ENCODE data around the gene ZDHHC8.

Gene ZDHHC8

DNA sequence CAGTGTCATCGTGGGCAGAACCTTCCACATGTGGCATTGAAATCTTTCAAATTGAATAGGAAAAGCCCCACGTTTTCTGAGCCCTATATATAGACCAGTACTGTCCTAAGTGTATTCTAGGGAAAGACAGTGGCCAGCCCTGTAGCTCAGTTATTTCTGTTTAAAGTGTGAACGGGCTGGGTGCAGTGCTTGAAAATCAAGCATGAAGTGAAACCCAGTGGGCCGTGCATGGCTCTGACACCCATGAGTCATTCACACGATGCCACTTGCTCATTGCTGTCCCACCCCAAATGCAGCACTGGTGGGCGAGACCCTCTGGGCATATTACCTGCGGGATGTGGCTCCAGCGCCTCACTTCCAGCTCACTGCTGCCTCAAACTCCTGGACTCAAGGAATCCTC, 49.0 kb downstream of the ZDHHC8 start:
- DNase-seq (ENCODE audit: low read depth in 2 of 2) = no peak

DNA sequence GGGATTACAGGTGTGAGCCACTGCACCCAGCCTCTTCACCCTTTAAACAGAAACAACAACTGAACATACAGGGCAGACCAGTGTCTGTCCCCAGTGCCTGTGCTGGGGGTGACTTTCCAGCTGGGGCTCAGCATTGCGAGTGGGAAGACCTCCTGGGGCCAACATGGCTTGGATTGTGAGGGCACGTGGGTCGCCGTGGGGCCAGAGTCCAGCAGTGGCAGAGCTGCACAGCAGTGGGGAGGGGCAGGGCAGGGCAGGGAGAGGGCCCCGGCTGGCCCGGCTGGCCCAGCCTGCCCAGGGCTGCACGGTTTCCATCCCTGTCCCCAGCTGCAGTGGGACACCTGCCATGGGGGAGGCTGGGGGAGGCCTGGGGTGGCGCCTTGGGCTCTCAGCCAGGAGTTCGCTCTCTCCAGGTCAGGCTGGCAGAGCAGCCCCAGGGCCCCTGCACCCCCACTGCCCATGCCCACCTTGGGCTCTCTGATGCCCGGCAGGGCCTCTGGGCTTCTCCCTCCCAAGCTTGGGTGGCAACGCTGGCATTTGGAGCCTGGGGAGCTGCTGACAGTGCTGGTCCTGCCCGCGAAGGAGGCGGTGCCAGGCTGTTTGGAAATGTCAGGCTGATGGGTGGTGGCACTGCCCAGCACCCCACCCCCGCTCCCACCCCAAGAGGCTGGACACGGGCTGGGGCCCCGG, 49.7 kb downstream of the ZDHHC8 start:
- DNase-seq (ENCODE audit: low read depth in 2 of 2) = no peak

DNA sequence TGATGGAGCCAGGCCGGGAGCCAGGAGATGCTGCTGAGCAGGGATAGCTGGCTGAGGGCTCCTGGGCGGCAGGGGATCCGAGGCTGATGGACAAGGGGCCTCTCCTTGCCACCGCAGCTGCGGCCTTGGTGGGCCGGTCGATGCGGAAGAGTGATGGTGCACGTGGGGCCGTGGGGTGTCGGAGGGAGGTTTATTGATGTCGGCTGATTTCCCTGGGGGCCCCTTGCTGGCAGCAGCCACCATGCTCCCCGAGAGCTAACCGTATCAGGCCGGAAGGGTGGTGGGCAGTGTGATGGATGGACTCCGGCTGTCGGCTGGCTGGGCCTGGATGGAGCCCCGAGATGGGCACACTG, 50.3 kb downstream of the ZDHHC8 start:
- no peak for DNase-seq (ENCODE audit: low read depth in 2 of 2)

DNA sequence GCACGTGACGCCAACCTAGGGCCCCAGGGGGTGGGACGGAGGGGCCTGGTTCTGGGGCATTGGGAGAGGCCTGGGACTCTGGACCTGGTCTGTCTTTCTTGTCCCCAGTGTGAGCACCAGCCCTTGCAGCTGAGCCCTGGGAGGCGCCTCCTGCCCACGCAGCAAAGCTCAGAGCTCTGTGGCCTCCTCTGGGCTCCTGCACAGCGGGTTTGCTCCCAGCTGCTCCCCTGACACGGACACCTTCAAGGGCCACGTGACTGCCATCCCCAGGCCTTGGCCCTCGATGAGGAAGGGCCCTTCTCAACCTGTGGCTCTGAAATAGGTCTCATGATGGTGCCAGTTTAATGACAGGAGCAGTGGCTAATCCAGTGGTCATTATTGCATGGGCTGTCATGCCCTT, 50.8 kb downstream of the ZDHHC8 start:
- no peak for DNase-seq (ENCODE audit: low read depth in 2 of 2)

DNA sequence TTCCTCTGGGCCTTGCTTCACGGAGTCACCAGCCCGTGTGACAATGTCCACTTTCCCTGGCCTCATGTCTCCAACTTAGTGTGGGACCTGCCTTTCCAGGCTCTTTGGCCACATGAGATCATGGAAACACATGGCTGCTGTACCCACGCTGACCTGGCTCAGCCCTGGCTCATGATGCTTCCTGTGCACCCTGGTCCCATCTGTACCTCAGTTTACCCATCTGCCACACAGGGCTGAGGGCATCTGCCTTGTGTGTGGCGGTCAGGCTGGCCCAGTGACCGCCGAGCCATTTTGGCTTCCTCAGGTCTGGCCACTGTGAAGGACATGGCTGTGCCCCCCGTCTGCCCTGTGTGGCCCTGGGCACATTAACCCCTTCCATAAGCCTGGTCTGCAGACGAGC, 51.5 kb downstream of the ZDHHC8 start:
- no peak for DNase-seq (ENCODE audit: low read depth in 2 of 2)

DNA sequence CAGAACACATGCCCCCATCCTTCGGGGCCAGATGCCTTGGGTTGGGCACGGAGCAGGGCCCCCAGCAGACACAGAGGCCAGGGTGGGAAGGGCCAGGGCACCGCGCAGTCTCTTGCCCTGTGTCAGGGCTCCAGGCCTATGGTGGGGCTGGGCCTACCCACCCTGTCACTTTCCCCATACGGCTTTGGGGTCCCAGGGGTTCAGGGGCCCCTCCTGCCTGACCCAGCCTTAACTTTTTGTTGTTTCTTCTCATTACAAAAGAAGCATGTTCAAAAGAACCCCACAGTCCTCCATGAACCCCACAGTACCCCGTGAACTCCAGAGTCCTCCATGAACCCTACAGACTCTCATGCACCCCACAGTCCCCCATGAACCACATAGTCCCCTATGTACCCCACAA, 52.2 kb downstream of the ZDHHC8 start:
- no peak for DNase-seq (ENCODE audit: low read depth in 2 of 2)

DNA sequence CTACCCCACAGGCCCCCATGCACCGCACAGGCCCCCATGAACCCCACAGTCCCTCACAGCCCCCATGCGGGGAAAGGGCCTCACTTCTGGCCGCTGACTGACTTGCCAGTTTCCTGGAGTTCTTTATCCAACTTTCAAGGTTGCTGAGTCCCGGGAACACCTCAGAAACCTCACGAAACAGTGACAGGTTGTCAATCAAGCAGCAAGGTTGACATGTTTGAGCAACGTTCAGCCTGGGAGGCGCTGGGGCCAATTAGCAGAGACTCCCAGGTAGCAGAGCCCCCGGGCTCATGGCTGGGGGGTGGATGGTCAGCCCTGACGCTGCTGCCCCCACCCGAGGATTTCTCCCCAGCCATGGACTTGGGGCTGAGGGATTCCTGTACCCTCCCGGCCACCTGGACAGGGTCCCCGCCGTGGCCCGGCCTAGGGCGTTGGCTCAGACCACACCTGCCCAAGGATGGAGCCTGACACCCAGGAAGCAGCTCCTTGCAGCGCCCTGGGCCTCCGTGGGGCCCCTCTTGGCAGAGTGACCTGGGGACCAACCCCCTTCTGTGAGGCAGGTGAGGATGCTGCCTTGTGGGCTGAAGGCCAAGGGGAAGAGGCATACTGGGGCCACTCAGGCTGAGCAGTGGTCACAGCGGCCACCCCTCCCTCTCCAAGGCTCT, 53.0 kb downstream of the ZDHHC8 start:
- DNase-seq (ENCODE audit: low read depth in 2 of 2) = no peak

DNA sequence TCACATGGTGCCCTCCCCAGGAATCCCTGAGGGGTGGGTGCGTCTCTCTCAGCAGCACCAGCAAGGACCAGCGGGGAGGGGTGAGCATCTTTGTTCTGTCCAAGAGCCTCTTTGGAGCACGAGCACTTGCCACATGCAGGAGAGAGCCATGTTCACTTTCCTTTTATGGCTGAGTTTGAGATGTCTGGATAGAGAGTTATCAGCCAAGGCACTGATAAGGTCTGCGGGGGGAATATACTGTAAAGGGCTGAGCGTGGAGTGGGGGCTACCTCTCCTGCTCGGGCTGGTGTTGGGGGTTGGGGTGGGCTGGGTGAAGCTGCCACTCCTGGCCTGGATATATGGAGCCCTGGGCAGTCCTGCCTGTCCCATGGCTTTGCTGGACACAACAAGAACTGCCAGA, 54.1 kb downstream of the ZDHHC8 start:
- no peak for DNase-seq (ENCODE audit: low read depth in 2 of 2)

DNA sequence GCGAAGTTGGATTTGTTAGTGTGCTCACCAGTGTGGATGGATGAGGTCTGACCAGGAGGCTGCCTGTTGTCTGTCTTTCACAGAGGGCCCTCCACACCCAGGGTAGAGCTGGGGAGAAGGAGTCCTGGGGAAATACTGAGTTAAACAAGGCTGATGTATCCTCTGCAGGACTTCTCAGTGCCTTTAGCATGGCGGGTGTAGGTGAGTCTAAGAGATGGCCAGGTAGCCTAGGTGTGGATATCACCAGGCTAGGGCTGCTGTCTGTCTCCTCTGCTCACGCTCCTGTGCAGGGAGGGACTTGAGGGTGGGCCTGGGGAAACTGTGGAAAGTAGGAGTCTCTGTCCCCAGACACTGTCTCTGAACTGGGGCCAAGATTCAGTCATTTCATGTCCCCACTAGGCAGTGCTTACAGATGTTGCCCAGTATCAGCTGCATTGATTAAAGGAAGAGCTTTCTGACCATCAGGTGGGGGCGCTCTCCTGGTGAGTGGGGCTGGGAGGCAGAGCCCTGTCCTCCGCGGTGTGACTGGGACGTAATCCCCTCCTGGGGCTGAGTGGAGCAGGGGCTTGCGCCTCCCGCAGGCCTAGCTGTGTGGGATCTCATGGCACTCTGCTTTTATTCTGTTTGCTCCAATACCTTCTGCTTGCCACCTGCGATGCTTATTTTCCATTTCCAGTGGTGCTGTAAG, 54.7 kb downstream of the ZDHHC8 start:
- DNase-seq (ENCODE audit: low read depth in 2 of 2) = no peak

DNA sequence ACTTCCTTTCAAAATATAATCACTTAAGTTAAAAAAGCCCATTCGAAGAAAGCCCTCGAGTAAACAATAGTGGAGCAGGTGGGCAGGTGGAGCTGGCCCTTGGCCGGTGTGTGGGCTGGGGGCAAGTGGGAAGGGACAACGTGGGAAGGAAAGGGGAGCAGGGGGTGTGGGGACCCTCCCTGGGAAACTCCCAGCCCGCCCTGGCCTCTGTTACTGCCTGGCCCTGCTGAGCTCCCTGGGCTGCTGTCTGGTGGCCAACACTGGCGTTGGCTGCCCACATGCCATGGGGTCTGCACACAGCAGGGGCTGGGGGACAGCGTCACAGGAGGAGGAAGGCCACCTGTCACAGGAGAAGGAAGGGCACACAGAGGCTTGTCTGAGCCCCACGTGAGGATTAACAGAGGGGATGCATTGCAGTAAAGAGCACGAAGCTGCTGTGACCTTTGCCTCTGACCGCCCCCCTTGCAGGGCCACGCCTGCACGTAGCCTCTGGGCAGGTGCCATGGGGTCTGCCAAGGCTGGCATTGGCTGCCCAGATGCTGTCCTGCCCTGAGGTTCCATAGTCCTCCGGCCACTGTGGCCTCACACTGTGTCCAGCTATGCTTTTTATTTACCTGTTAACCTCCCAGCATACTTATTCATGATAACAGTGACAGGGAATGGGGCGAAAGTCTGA, 55.4 kb downstream of the ZDHHC8 start:
- DNase-seq (ENCODE audit: low read depth in 2 of 2) = no peak

DNA sequence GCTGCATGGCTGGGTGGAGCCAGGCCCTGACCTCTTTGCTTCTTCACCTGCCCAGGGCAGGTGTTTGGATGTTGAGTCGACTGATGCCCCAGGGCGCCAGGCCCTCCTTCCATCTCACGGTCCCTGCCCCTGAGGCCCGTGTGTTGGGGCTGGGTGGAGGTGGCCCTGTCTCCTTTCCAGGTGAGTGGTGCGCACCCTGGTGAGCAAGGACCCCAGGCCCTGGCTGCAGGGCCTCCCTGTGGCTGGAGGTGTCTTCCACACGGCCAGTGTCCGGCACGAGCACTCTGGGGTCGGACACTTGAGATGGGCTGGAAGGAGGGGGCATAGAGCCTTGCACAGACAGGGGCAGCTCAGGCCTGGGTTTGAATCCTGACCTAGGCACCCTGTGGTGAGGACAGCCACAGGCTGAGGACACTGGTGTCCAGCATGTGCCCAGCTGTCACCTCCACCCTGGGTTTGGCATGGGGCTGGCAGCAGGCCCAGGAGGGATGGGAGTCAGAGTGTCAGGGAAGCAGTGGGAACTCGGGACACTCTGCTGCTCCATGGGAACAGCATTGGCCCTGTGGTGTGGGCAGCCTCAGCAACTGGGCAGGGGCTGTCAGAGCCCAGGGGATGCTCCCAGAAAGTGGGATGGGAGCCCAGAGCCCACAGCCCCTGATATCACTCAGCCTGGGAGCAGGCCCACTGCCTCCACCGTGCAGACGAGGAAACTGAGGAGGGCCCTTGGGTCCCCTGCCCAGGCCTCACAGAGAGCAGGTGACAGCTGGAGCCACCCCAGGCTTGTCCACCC, 56.4 kb downstream of the ZDHHC8 start:
- no peak for DNase-seq (ENCODE audit: low read depth in 2 of 2)

DNA sequence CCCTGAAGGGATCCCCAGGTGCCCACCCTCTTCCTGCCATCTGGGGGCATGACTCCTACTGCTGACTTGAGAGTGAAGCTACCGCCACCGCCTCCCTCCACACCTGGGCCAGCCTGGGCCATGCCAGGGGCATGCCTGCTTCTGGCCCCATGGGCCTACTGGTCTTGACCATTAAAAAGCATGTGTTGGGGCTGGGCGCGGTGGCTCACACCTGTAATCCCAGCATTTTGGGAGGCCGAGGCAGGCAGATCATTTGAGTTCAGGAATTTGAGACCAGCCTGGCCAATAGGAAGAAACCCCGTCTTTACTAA, 56.9 kb downstream of the ZDHHC8 start:
- no peak for DNase-seq (ENCODE audit: low read depth in 2 of 2)

DNA sequence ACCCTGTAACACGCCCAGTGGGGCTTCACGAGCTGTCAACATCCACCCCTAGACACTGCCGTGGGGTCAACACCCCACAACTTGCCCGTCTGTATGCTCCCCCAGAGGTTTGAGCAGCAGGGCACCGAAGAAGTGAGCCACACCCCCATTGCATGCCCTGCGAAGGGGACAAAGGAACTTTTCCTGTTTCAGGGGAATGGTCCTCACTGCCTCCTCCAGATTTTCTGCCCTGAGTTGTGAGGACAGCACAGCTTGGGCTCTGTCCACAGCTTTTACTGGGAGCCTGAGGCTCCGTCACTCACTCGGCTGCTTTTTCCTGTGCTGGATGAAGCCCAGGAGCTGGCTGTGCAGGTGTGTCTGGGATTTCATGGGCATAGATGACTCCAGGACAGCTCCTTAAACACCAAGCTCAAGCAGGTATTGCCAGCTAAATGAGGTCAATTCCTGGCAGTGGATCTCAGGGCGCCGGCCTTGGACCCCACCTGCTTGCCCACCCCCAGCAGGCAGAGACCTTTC, 59.5 kb downstream of the ZDHHC8 start:
- DNase-seq (ENCODE audit: low read depth in 2 of 2) = no peak

DNA sequence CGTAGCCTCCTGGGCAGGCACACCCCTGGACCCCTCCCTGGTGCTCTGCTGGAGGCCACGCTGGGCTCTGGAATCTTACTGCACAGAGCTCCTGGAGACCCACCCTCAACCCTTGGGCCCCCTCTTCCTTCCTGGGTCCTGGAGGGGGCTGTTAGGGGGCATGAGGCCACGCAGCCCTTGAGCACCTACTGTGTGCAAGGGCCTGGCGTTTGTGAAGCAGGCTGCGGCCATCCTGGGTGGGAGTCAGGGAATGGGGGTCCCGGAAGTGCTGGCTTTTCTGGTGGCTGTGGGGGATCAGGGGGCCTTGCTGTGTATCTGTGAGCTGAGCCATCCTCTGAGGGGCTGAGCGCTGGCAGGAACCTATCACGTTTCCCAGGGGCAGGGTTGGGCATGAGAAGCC, 60.2 kb downstream of the ZDHHC8 start:
- no peak for DNase-seq (ENCODE audit: low read depth in 2 of 2)

DNA sequence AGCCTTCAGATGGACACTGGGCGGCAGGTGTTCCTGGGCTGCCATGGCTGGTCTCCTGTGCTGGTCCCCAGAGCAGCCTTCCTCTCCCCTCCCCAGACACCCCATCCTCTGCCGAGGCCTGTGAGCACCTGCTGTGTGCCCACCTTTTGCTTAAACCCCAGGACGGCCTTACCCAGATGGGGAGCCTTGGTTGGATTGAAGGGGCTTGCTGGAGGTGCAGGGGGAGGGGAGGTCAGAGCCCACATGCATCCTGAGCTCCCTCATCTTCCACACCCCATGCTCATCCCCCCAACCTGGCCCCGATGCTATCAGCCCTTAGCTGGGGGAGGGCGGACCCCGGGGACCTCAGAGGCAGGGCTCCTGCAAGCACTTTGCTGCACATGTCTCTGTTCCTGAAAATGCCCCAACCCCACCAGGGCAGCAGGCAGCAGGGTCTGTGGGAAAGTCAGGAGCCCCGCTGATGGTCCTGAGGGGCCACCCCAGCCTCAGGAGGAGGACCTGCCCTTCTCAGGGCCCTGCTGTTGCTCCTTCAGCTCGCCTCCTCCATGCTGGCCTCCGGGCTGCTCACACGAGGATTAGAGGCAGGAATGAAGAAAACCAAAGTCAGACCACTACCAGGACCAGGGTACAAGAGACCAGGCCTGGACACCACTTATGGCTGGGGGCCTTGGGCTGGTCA, 60.8 kb downstream of the ZDHHC8 start:
- no peak for DNase-seq (ENCODE audit: low read depth in 2 of 2)

DNA sequence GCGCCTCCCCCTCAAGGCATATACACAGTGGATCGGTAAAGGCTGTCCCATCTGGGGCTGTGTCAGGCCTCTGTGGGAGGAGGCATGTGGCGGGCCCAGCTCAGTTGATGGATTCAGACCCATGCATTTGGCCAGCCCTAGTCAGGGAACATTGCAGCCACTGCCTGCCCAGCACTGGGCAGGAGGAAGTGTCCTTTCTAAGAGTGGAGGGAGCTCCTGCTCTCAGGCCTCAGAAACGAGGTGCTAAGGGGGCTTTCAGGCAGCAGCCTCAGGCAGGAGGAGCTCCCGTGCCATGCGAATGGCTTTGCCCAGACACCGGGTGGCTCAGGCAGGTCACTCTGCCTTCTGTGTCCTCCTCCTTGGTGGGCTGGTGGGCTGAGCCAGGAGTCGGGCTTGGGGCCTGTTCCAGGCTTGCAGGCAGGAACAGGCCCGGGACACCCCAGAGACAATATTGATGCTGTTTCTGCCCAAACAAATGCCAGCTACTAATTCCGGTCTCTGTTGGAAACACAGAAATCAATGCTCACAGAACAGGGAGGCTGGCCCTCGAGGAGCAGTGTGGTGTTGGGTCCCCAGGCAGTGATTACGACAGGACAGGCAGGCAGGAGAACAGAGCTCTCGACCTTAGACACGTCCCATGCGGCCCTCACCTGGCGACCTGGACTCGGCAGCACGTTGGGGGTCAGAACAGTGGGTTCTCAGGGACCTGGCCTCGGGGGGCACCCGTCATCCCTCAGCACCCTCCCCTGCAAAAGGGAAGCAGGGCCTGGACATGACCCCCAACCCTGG, 61.6 kb downstream of the ZDHHC8 start:
- no peak for DNase-seq (ENCODE audit: low read depth in 2 of 2)

DNA sequence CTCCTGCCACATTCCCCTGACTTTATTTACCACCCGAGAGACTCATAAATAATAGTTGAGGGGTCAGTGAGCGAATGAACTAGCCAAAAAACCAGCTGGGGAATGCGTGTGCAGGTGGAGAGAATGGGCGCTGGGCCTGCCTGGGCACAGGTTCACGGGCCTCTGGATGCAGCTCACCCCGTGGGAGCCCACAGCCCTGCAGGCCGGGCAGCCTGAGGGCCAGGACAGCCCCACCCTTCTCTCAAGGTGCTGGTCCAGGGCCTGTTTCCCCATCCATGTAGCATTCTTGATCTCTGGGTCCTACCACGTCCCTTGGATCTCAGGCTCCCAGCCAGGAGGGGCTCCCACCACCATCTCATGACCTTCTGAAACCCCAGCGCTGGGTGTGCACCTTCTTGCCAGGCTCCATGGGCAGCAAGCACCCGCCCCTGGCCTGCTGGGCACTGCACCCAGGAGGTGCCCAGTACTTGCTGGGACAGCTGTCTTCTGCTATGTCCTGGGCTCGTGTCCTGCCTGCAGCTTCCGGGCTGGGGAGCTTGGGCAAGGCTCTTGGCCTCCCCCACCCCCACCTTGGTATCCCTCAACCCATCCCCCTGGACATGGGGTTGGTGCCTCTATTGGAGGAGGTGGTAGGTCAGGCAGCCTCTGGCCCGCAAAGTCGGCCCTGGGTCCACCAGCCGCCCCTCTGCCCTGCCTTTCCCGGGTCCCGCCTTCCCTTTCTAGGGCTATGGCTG, 62.3 kb downstream of the ZDHHC8 start:
- no peak for DNase-seq (ENCODE audit: low read depth in 2 of 2)

DNA sequence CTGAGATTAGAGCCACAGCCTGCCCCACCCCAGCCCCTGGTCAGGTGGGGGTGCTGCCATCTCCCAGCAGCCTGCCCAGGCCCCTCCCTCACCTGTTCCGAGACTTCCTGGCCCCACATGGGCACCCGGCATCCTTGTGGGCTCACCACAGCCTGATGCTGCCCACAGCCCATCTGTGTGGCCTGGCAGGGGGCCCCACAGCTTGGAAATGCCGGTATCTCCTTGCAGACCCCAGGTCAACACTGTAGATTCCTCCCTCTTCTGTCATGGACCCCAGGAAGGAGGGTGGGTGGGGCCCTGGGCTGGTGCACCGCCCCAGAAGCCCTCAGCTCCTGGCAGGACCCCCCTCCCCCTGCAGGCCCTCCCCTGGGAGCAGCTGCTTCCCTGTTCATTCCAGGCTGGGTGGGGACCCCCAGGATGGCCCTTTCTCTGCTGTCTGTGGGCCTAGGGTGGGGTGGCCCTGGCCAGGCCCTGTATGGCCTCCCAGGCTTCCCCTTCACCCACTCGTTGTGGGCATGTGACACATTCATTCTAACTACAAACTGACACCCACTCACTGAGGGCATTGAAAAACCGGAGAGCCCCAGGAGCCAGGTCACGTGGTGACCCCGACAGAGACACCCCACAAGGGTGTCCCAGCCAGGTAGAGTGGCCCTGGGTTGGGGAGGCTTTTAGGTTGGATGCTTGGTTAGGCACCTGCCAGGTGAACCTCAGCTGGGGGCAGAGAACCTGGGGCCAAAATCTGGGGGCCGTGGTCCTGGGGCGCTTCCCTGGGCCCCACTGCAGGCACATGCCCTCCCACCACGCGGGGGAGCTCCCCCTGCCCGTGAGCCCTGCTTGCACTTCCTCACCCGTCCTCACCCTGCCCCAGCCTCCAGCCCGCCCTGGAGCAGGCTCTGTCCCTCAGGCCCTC, 63.3 kb downstream of the ZDHHC8 start:
- no peak for DNase-seq (ENCODE audit: low read depth in 2 of 2)

Measured in stimulated activated CD8-positive, alpha-beta memory T cell treated with anti-CD3 and anti-CD28 coated beads, Interleukin-7, amount 100 ng/mL, for 4 hours (primary cell).